HG02884 (cell line): ENCODE measurements around the gene WNT3.

Experiments used
- ATAC-seq: cut with Tn5 transposase; IDR thresholded peaks from one replicate; pipeline ENCODE4 v1.9.1; 2021; ENCODE audit warnings: mild to moderate bottlenecking, moderate library complexity; ENCODE audit not compliant: unreplicated experiment

WNT3 gene

GRCh38 chr17:46733837-46734475 is 84.5 kb downstream of the WNT3 start:
- no peak for ATAC-seq

- ATAC-seq: no peak
Measured at GRCh38 chr17:46732754-46733398, 85.6 kb downstream of the WNT3 start.

- ATAC-seq: no peak
Measured at GRCh38 chr17:46732160-46732559, 86.3 kb downstream of the WNT3 start.

GRCh38 chr17:46730679-46731078 is 87.8 kb downstream of the WNT3 start:
- no peak for ATAC-seq

GRCh38 chr17:46730026-46730425 is 88.5 kb downstream of the WNT3 start:
- no peak for ATAC-seq

- ATAC-seq: no peak
Measured at GRCh38 chr17:46727572-46728348, 90.7 kb downstream of the WNT3 start.

GRCh38 chr17:46726206-46726605 is 92.3 kb downstream of the WNT3 start:
- no peak for ATAC-seq

- no peak for ATAC-seq
Measured at GRCh38 chr17:46722662-46723285, 95.7 kb downstream of the WNT3 start.

GRCh38 chr17:46720408-46720807 is 98.1 kb downstream of the WNT3 start:
- ATAC-seq: no peak

- ATAC-seq: no peak
Measured at GRCh38 chr17:46719891-46720290, 98.6 kb downstream of the WNT3 start.

GRCh38 chr17:46717999-46718398 is 100.5 kb downstream of the WNT3 start:
- ATAC-seq: no peak
